H1 (cell line): Measurements from ENCODE around the gene GRIP2.

Experiments used
- CBX5 ChIP-seq: fragments of 300-800, 300-1000 bp; sonication (generic); IDR thresholded peaks from 2 replicates; pipeline ENCODE4 v1.7.1; 2016; ENCODE audit warnings: antibody characterized with exemption, low read length, low read depth
- CBX8 ChIP-seq: fragments of 300-800, 300-1000 bp; sonication (generic); IDR thresholded peaks from 2 replicates; pipeline ENCODE4 v1.7.1; 2016; ENCODE audit warnings: low read depth, low read length, borderline replicate concordance
- CHD1 ChIP-seq: IDR thresholded peaks from 2 replicates; pipeline ENCODE4 v1.6.1; 2012; ENCODE audit warnings: low read depth, low read length, improper control_type of control experiment
- EGR1 ChIP-seq: IDR thresholded peaks from 2 replicates; pipeline ENCODE4 v1.6.1; 2011; ENCODE audit warnings: low read depth, low read length, borderline replicate concordance
- FOSL1 ChIP-seq: IDR thresholded peaks from 2 replicates; pipeline ENCODE4 v1.6.1; 2011; ENCODE audit warnings: mild to moderate bottlenecking, low read depth, low read length, moderate library complexity; ENCODE audit not compliant: insufficient read depth
- JUN ChIP-seq: IDR thresholded peaks from 2 replicates; pipeline ENCODE4 v1.6.1; 2011; ENCODE audit warnings: low read depth, mild to moderate bottlenecking, improper control_type of control experiment, low read length
- JUND ChIP-seq: IDR thresholded peaks from 2 replicates; pipeline ENCODE4 v1.6.1; 2011; ENCODE audit warnings: mild to moderate bottlenecking, improper control_type of control experiment, low read length
- POLR2AphosphoS5 ChIP-seq: IDR thresholded peaks from 2 replicates; pipeline ENCODE4 v1.6.1; 2011; ENCODE audit warnings: low read depth, low read length
- SUZ12 ChIP-seq: fragments of 200-600 bp; sonication (generic); IDR thresholded peaks from 2 replicates; pipeline ENCODE4 v1.6.1; 2012; ENCODE audit warnings: mild to moderate bottlenecking, inconsistent platforms, low read length, moderate library complexity, mixed read lengths
- TBP ChIP-seq: IDR thresholded peaks from 2 replicates; pipeline ENCODE4 v1.6.1; 2011; ENCODE audit warnings: low read depth, low read length, improper control_type of control experiment
- USF2 ChIP-seq: IDR thresholded peaks from 2 replicates; pipeline ENCODE4 v1.6.1; 2011; ENCODE audit warnings: low read length, improper control_type of control experiment
- TF ChIP-seq, protein P1 (sequence below), 3 experiments: IDR thresholded peaks; 1 replicate in 2 of 3; 2 replicates in 1 of 3; pipeline versions ENCODE4 v1.5.1 to v1.6.1; 2011; ENCODE audit warnings: low read length in 3 of 3, mild to moderate bottlenecking in 3 of 3, inconsistent platforms in 2 of 3, low read depth in 1 of 3, moderate library complexity in 1 of 3; ENCODE audit not compliant: insufficient read depth in 1 of 3; ENCODE audit errors: control extremely low read depth in 1 of 3
- TF ChIP-seq, protein P2 (sequence below): IDR thresholded peaks from 2 replicates; pipeline ENCODE4 v1.6.1; 2012; ENCODE audit warnings: low read length, inconsistent platforms

- TF ChIP-seq FOSL1 (no peak), SUZ12 (no peak), POLR2AphosphoS5 (no peak), EGR1 (no peak), JUN (no peak), JUND (no peak), CHD1 (no peak), CBX8 (no peak), TBP (no peak), USF2 (no peak), CBX5 (no peak)
- TF ChIP-seq, protein P1, sequence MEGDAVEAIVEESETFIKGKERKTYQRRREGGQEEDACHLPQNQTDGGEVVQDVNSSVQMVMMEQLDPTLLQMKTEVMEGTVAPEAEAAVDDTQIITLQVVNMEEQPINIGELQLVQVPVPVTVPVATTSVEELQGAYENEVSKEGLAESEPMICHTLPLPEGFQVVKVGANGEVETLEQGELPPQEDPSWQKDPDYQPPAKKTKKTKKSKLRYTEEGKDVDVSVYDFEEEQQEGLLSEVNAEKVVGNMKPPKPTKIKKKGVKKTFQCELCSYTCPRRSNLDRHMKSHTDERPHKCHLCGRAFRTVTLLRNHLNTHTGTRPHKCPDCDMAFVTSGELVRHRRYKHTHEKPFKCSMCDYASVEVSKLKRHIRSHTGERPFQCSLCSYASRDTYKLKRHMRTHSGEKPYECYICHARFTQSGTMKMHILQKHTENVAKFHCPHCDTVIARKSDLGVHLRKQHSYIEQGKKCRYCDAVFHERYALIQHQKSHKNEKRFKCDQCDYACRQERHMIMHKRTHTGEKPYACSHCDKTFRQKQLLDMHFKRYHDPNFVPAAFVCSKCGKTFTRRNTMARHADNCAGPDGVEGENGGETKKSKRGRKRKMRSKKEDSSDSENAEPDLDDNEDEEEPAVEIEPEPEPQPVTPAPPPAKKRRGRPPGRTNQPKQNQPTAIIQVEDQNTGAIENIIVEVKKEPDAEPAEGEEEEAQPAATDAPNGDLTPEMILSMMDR (IDR thresholded peaks at IDR 0.05; ENCODE audit: control extremely low read depth in 1 of 3, insufficient read depth in 1 of 3, low read depth in 1 of 3, low read length in 3 of 3), result no peak
- TF ChIP-seq, protein P2, sequence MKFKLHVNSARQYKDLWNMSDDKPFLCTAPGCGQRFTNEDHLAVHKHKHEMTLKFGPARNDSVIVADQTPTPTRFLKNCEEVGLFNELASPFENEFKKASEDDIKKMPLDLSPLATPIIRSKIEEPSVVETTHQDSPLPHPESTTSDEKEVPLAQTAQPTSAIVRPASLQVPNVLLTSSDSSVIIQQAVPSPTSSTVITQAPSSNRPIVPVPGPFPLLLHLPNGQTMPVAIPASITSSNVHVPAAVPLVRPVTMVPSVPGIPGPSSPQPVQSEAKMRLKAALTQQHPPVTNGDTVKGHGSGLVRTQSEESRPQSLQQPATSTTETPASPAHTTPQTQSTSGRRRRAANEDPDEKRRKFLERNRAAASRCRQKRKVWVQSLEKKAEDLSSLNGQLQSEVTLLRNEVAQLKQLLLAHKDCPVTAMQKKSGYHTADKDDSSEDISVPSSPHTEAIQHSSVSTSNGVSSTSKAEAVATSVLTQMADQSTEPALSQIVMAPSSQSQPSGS, result no peak
Measured at GRCh38 chr3:14509796-14510100, 30.4 kb downstream of the GRIP2 start.
